RPMI7951 (cell line): Measurements from ENCODE around the gene HLA-A. TPM values are rescaled to one million over a fixed set of nuclear protein-coding genes. Genes with fewer than 3 reads are reported as not detected.
A peak's percentile ranks its signal among the peaks of the same experiment; 100 is the strongest.

Source experiments
- DNase-seq: peaks from one replicate; pipeline ENCODE4 v3.0.0-alpha.2; 2012; ENCODE audit warnings: low read depth
- total RNA-seq: library from RNA; depleted of rRNA; stranded (reverse); fragments of >200 nt; shearing (Covaris generic); gene quantifications from 2 replicates; pipeline ENCODE4 v1.2.3, GENCODE V29; 2014

The HLA-A gene
- total RNA-seq, 1 experiment from 2014 or later, result 1,042 TPM

- no peak for DNase-seq
Measured at GRCh38 chr6:29935273-29935955, 6.9 kb upstream of the HLA-A start.

DNA sequence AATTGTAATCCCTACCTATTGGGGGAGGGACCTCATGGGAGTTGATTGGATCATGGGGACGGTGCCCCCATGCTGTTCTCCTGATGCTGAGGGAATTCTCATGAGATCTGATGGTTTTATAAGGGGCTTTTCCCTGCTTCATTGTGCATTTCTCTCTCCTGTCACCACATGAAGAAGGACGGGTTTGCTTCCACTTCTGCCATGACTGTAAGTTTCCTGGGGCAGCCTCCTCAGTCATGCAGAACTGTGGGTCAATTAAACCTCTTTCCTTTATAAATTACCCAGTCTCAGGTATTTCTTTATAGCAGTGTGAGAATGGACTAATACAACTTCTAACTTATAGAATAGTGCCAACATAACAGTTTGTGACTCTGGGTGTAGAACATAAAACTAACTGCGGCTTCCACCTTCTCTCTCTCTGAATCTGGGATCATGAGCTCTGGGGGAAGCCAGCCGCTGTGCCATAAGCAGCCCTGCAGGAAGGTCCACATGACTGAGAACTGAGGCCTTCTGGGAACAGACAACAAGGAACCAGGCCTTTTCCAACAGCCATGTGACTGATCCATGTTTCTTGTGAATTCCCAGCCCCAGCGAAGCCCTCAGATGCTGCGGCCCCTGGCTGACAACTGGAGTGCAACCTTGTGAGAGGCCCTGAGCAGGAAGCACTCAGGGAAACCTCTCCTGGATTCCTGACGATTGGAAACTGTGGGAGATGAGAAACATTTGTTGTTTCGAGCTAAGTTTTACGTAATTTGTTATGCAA, 3.4 kb upstream of the HLA-A start:
- DNase-seq, result no peak

DNA sequence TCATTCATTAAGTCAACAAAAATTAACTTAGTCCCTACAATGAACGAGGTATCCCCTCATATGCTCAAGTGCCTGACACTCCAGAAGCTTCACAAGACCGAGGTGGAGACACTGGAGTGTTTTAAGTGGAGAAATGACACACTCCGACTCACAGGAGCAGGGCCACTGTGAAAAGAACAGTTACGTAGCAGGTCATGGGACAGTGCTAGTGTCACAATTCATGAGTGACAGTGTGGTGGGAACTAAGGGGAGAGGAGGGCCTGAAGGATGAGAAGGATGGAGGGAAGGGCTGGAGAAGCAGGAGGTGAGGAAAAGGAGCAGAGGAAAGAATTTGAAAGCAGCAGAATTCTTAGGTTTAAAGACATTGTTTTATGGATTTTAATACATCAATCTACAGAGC, 1.3 kb upstream of the HLA-A start:
- no peak for DNase-seq

DNA sequence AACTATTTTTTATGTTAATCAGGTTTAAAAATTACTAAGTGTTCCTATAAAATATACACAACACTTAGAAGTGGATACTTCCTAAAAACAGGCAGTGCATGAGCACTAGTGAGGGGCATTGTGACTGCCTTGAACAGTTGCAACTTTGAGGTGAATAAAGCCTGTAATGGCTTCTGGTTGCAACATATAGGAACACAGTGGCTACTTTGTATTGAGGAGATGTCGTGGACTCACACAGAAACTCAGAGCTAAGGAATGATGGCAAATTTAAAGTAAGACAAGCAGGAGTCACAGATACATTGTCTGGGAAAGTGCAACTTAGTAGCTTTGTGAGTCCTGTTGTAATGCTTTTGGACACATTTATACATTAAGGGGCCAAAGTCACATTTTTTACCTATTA, 861 bp upstream of the HLA-A start:
- no peak for DNase-seq

- DNase-seq, result no peak
Measured at GRCh38 chr6:29941916-29942274, 437 bp upstream of the HLA-A start.

DNA sequence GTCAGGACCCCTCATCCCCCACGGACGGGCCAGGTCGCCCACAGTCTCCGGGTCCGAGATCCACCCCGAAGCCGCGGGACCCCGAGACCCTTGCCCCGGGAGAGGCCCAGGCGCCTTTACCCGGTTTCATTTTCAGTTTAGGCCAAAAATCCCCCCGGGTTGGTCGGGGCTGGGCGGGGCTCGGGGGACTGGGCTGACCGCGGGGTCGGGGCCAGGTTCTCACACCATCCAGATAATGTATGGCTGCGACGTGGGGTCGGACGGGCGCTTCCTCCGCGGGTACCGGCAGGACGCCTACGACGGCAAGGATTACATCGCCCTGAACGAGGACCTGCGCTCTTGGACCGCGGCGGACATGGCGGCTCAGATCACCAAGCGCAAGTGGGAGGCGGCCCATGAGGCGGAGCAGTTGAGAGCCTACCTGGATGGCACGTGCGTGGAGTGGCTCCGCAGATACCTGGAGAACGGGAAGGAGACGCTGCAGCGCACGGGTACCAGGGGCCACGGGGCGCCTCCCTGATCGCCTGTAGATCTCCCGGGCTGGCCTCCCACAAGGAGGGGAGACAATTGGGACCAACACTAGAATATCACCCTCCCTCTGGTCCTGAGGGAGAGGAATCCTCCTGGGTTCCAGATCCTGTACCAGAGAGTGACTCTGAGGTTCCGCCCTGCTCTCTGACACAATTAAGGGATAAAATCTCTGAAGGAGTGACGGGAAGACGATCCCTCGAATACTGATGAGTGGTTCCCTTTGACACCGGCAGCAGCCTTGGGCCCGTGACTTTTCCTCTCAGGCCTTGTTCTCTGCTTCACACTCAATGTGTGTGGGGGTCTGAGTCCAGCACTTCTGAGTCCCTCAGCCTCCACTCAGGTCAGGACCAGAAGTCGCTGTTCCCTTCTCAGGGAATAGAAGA, 978 bp downstream of the HLA-A start:
- DNase-seq, result no peak

GRCh38 chr6:29945281-29945820, 3.0 kb downstream of the HLA-A start:
- DNase-seq, result no peak

DNA sequence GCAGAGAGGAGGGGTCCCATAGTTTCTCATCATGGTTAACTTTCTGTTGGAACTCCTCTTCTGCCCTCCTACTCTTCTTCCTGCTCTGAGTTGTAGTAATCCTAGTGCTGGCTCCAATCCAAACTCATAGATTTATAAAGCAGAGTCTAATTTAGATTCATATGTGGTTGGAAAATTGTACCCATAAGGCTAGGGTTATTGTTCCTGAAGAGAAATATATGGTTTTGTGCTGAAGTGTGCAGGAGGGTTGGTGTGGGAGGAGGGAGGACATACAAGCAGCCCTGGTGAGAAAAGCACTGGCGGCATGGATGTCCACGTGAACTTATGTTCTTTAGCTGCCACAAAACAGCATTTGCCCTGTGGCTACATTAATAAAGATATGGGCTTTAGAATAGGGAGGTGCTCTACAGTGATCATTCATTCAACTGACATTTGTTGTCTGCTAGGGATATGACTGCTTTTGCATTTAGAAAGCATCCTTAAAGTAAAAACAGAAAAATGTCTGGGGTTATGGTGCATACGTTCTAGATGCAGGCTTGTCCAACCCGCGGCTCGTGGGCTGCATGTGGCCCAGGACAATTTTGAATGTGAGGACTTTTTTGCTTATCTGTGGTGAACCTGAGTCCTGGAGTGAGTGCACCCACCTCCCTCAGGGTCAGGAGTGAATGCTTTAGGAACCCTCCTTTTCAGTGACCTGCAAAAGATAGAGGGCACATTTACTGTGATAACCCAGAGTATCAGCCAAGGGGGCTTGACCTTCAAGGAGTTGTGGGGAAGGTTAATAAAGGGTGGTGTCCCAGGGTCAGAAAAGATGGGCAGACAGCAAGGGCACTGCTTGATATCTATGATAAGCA, 4.1 kb downstream of the HLA-A start:
- DNase-seq, result no peak

DNA sequence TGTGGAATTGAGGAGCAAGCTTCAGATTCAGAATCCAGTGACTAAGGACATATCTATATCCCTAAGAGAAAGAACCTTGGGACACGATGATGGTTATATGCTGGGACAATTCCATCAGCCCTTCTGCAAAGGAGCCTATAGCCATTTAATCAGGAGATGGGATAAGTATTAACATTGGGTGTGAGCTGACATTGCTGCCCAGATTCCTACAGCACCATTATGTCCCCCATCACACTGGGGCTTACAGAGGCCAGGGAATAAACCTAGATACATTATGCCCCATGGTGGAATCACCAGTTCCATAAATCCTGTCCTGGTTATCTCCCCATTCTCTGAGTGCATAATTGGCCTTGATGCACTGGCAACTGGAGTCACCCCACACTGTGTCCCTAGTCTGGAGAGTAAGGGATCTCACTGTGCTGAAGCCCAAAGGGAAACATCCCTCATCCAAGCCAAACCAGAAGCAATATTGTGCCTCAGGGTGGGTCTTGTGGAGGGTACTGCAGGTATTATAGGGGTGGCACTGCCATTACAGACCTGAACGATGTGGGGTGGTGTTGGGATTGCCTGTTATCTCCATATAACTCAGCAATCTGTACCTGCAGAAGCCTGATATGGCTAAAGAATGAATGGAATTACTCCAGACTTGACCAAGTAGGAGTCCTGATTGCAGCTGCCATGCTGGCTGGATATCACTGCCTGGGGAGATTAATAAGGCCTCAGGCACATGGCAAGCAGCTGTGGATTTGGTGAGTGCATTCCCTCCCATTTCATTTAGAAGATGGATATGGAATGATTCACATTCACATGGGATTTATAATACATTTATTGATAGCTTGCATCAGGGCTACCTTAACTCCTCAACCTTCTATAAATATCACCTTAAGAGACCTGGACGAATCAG, 5.0 kb downstream of the HLA-A start:
- no peak for DNase-seq

- DNase-seq, result no peak
Measured at GRCh38 chr6:29948277-29948676, 5.9 kb downstream of the HLA-A start.

DNA sequence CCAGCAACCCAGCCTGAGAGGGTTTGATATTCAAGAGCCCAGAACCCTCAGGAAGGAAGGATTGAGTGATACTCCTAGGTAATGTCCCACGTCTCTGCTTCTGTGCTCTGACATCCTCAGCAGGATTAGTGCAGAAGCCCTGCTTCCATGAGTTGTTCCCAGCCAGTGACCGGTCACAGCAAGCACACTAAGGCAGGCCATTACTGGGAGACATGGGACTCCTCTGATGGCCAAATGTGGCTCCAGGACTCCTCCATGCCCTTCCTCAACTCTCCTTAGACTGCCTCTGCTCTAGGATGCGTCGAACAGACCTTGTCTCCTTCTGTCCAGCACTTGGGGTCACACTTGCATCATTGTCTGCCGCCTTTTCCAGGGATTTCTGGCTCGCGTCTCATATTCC, 7.6 kb downstream of the HLA-A start:
- no peak for DNase-seq

DNA sequence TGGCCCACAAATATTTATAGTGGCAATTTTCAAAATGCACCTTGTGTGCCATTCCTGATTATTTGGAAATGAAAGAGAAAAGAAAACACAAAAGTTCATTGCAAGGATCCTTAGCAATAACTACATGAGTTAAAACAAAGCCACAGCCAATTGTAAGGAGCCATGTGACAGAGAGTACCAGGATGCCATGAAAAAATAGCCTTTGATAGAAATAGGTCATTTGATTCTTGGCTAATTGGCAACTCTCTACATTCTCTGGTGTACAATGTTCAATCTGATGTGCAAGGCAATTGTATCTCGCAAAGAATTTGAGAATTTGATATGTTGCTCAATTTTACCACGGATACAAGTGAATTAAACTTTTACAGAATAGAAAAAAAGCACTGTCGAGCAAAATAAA, 9.6 kb downstream of the HLA-A start:
- no peak for DNase-seq

DNA sequence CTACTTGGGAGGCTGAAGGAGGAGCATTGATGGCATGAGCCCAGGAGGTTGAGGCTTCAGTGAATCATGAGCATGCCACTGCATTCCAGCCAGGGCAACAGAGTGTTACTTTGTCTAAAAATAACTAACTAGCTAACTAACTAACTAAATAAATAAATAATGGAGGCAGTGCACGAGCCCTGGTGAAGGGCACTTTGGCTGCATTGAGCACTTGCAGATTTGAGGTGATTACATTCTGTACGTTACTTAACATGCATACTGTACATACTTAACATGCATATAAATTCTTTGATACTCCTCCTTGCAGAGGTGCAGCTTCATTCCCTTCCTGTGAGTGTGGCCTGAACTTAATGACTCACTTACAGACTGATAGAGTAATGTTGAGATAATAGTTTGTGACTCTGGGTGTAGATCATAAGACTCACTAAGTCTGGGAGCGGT, 10.7 kb downstream of the HLA-A start:
- peak; percentile 88 for DNase-seq

DNA sequence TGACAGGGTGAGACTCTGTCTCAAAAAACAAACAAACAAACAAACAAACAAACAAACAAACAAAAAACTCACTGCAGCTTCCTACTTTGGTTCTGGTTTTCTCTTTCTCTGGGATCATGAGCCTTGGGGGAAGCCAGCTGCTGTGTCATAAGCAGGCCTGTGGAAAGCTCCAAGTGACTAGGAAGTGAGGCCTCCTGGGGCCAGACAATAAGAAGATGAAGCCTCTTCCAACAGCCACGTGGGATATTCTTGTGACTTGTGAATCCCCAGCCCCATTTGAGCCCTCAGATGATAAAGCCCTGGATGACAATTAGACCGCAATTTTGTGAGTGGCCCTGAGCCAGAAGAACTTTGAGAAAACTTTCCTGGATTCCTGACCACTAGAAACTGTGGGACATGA, 11.4 kb downstream of the HLA-A start:
- DNase-seq, result peak; percentile 47

DNA sequence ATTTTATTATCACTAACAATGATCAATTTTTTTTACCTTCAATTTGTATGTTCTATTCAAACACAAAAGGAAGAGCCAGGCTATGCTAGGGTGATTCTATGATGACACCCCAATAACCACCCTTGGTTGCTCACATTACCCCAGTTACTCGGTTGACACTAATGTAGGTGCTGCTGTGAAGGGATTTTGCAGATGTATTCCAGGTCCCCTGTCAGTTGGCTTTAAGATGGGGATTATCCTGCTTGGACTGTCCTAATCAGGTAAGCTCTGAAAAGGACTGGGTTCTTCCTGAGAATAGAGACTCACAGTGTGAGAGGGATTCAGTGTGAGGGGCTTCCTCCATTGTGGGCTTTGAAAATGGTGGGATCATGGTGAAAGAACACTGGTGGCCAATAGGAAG, 11.9 kb downstream of the HLA-A start:
- DNase-seq, result no peak

- no peak for DNase-seq
Measured at GRCh38 chr6:29955783-29956182, 13.5 kb downstream of the HLA-A start.

- DNase-seq, result no peak
Measured at GRCh38 chr6:29956518-29956917, 14.2 kb downstream of the HLA-A start.

- no peak for DNase-seq
Measured at GRCh38 chr6:29958046-29958445, 15.7 kb downstream of the HLA-A start.

DNA sequence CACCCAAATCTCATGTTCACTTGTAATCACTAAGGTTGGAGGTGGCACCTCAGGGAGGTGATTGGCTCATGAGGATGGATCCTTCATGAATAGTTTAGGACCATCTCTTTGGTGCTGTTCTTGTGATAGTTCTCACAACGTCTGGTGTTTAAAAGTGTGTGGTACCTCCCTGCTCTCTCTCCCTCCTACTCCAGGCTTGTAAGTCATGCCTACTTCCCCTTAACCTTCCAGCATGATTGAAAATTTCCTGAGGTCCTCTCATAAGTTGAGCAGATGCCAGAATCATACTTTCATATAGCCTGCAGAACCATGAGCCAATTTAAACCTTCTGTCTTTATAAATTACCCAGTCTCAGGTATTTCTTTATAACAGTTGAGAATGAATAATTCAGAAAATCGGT, 16.6 kb downstream of the HLA-A start:
- DNase-seq, result no peak

DNA sequence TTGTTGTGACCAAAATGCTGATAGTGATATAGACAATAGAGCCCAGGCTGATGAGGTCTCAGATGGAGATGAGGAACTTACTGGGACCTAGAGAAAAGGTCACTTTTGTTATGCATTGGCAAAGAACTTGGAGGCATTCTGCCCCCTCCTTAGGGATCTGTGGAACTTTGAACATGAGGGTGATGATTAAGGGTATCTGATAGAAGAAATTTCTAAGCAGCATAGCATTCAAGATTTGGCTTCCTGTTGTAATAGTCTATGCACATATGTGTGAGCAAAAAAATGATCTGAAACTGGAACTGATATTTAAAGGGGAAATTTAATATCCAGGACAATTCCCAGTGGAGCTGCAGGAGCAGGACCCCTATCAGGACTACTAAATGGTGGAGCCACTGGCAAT, 17.1 kb downstream of the HLA-A start:
- no peak for DNase-seq
